ENCODE measurements around the gene ZBTB7C.

- no peak for TF ChIP-seq CTCF (IDR thresholded peaks at IDR 0.05; ENCODE audit: insufficient read depth, low read length, poor library complexity, severe bottlenecking)
- TF ChIP-seq EZH2phosphoT487 (conservative IDR thresholded peaks at IDR 0.05; ENCODE audit: low read length), result no peak
Measured at GRCh38 chr18:48351216-48352050, 57.8 kb downstream of the ZBTB7C start.

Data from SU-DHL-6 (cell line).